Measurements from ENCODE around the gene MTRFR.

DNA sequence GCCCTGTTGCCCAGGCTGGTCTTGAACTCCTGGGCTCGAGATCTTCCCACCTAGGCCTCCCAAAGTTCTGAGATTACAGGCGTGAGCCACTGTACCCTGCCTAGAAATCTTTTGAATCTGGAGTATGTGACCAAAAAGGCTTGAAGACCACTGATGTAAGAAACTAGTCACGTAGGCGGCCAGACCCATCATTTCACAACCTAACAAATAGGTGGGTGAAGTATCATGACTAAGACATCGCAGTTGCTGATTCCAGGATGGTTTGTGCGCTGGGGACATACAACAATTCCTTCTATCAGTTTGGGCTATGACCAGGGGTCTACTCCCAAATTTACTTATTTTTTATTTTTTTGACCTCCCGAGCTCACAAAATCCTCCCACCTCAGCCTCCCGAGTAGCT is 50.2 kb downstream of the MTRFR start:
- TF ChIP-seq, protein P1, sequence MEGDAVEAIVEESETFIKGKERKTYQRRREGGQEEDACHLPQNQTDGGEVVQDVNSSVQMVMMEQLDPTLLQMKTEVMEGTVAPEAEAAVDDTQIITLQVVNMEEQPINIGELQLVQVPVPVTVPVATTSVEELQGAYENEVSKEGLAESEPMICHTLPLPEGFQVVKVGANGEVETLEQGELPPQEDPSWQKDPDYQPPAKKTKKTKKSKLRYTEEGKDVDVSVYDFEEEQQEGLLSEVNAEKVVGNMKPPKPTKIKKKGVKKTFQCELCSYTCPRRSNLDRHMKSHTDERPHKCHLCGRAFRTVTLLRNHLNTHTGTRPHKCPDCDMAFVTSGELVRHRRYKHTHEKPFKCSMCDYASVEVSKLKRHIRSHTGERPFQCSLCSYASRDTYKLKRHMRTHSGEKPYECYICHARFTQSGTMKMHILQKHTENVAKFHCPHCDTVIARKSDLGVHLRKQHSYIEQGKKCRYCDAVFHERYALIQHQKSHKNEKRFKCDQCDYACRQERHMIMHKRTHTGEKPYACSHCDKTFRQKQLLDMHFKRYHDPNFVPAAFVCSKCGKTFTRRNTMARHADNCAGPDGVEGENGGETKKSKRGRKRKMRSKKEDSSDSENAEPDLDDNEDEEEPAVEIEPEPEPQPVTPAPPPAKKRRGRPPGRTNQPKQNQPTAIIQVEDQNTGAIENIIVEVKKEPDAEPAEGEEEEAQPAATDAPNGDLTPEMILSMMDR (conservative IDR thresholded peaks at IDR 0.05; ENCODE audit: low read depth, low read length), result no peak
- no peak for TF ChIP-seq EZH2 (IDR thresholded peaks at IDR 0.05; ENCODE audit: borderline replicate concordance, low read depth, low read length, poor library complexity, severe bottlenecking)

Measured in A673 (cell line).